Endothelial cell of umbilical vein (primary cell): ENCODE results near the gene DMAC2L. TPM values are rescaled to one million over a fixed set of nuclear protein-coding genes. Genes with fewer than 3 reads are reported as not detected.

ENCODE experiments used
- BruUV-seq: library from RNA; stranded (reverse); fragments of 400-500 nt; replicated peaks from 2 replicates; lab custom pipeline; 2021; lab: Mats Ljungman, UMichigan
- CTCF ChIA-PET: fragments of 300-600, 350-600 bp; sonication (Branson Sonifier 250); formaldehyde crosslinking; loops from one replicate; lab custom pipeline; 2021; ENCODE audit warnings: antibody characterized with exemption, inconsistent platforms; lab: Charles Lee
- POLR2A ChIA-PET: fragments of 300-600, 350-600 bp; sonication (Branson Sonifier 250); formaldehyde crosslinking; loops from one replicate; lab custom pipeline; 2021; ENCODE audit warnings: antibody characterized with exemption, inconsistent platforms; lab: Charles Lee
- DNase-seq: peaks from one replicate; pipeline ENCODE4 v3.0.0-alpha.2; 2011; ENCODE audit warnings: low read depth, low spot score
- FAIRE-seq: peaks from 2 replicates; lab custom pipeline; 2011; peaks lifted over from hg19 to GRCh38; lab: Jason Lieb, UNC
- H2AFZ ChIP-seq: 2 replicates; pipeline ENCODE4 v1.6.0; 2012; ENCODE audit warnings: low read depth, low read length, control low read depth, inconsistent platforms
- H3K27ac ChIP-seq: 2 replicates; pipeline ENCODE4 v1.5.1; 2011; ENCODE audit warnings: low read depth, mild to moderate bottlenecking, control low read depth, low read length, moderate library complexity; ENCODE audit not compliant: insufficient read depth
- H3K27me3 ChIP-seq, 2 experiments: 2 replicates each; pipeline versions ENCODE4 v1.6.0 to v1.6.1; 2011; ENCODE audit warnings: low read length in 2 of 2, mixed read lengths in 1 of 2; ENCODE audit not compliant: control insufficient read depth in 2 of 2, insufficient read depth in 2 of 2
- H3K36me3 ChIP-seq, 2 experiments: 2 replicates in 1 of 2; 3 replicates in 1 of 2; pipeline ENCODE4 v1.5.1; 2011; ENCODE audit warnings: low read length in 2 of 2, mild to moderate bottlenecking in 1 of 2, moderate library complexity in 1 of 2; ENCODE audit not compliant: control insufficient read depth in 2 of 2, insufficient read depth in 2 of 2; ENCODE audit errors: extremely low read depth in 1 of 2
- H3K4me1 ChIP-seq: 3 replicates; pipeline ENCODE4 v1.5.1; 2011; ENCODE audit warnings: mild to moderate bottlenecking, low read length; ENCODE audit not compliant: control insufficient read depth, insufficient read depth; ENCODE audit errors: extremely low read depth
- H3K4me2 ChIP-seq: 2 replicates; pipeline ENCODE4 v1.6.1; 2011; ENCODE audit warnings: low read length, control low read depth, mixed read lengths; ENCODE audit not compliant: insufficient read depth
- H3K4me3 ChIP-seq, 3 experiments: fragments of 200-600 bp in 1 of 3; sonication (generic), shearing (Covaris generic) in 1 of 3; replicated peaks in 1 of 3; 2 replicates each; pipeline ENCODE4 v1.5.1; 2011 to 2016; ENCODE audit warnings: control low read depth in 3 of 3, low read length in 3 of 3, mild to moderate bottlenecking in 2 of 3, inconsistent platforms in 1 of 3, low read depth in 1 of 3, moderate library complexity in 1 of 3; ENCODE audit not compliant: insufficient read depth in 1 of 3
- H3K79me2 ChIP-seq: 2 replicates; pipeline ENCODE4 v1.6.0; 2012; ENCODE audit warnings: low read length, inconsistent platforms; ENCODE audit not compliant: control insufficient read depth, insufficient read depth
- H3K9ac ChIP-seq: replicated peaks from 2 replicates; pipeline ENCODE3; 2011; ENCODE audit warnings: low read length, control low read depth; ENCODE audit not compliant: insufficient read depth; ENCODE audit errors: extremely low read depth
- H3K9me1 ChIP-seq: replicated peaks from 3 replicates; pipeline ENCODE4 v1.6.0; 2011; ENCODE audit warnings: mild to moderate bottlenecking, low read length; ENCODE audit not compliant: control insufficient read depth, insufficient read depth; ENCODE audit errors: extremely low read depth
- H3K9me3 ChIP-seq: replicated peaks from 2 replicates; pipeline ENCODE4 v1.5.1; 2012; ENCODE audit warnings: low read length, inconsistent platforms; ENCODE audit not compliant: control insufficient read depth, insufficient read depth
- H4K20me1 ChIP-seq: replicated peaks from 2 replicates; pipeline ENCODE3; 2011; ENCODE audit warnings: mild to moderate bottlenecking, low read length; ENCODE audit not compliant: control insufficient read depth, insufficient read depth; ENCODE audit errors: extremely low read depth
- CTCF ChIP-seq, 2 donors: IDR thresholded peaks; 1 replicate in 1 of 2; 2 replicates in 1 of 2; pipeline ENCODE4 v1.5.1; 2011; ENCODE audit warnings: low read length in 2 of 2, mild to moderate bottlenecking in 2 of 2, moderate library complexity in 2 of 2, control low read depth in 1 of 2, inconsistent platforms in 1 of 2, low read depth in 1 of 2; ENCODE audit not compliant: insufficient read depth in 1 of 2; ENCODE audit errors: extremely low read depth in 1 of 2
- FOS ChIP-seq: IDR thresholded peaks from 2 replicates; pipeline ENCODE4 v1.6.1; 2011; ENCODE audit warnings: mild to moderate bottlenecking, low read length, moderate library complexity, borderline replicate concordance; ENCODE audit not compliant: insufficient read depth
- GATA2 ChIP-seq: IDR thresholded peaks from 2 replicates; pipeline ENCODE4 v1.7.0; 2011; ENCODE audit warnings: low read depth, mild to moderate bottlenecking, moderate library complexity, mixed read lengths, low read length; ENCODE audit not compliant: insufficient read length, insufficient read depth
- JUN ChIP-seq: IDR thresholded peaks from 2 replicates; pipeline ENCODE4 v1.6.1; 2011; ENCODE audit warnings: borderline replicate concordance, low read depth; ENCODE audit not compliant: insufficient read length, insufficient read depth
- MAX ChIP-seq: IDR thresholded peaks from 2 replicates; pipeline ENCODE4 v1.6.1; 2011; ENCODE audit not compliant: insufficient read depth, insufficient read length
- MYC ChIP-seq: IDR thresholded peaks from one replicate; pipeline ENCODE4 v1.6.1; 2011; ENCODE audit warnings: mild to moderate bottlenecking, low read depth, low read length
- dilution Hi-C: fragments of 300-500 bp; cut with MboI; formaldehyde crosslinking; loops from one replicate; pipeline ENCODE4 v1.15.0; 2019; ENCODE audit warnings: low sequenced_read_pairs; ENCODE audit not compliant: extremely low pct_ligation_motif_present
- intact Hi-C: fragments of 100-400 bp; cut with micrococcal nuclease; formaldehyde crosslinking; loops from one replicate; pipeline ENCODE4 v1.10.0; 2022
- microRNA-seq: library from miRNA; unstranded; fragments of <30 nt; microRNA quantifications from one replicate; pipeline ENCODE4 v1.2.0, GENCODE V29; 2021; ENCODE audit warnings: borderline number of aligned reads, borderline replicate concordance
- polyA plus RNA-seq, 4 experiments: library from polyadenylated mRNA; depleted of rRNA in 3 of 4; stranded (reverse) in 3 of 4; unstranded in 1 of 4; fragments of >200 nt; gene quantifications; 2 replicates each; pipeline versions ENCODE4 v1.2.1 to v1.2.3, GENCODE V29; 2011 to 2012; ENCODE audit warnings: missing spikeins in 1 of 4
- small RNA-seq: library from RNA; depleted of rRNA; stranded (forward); fragments of <200 nt; gene quantifications from one replicate; pipeline ENCODE3, GENCODE V24; 2012; ENCODE audit warnings: low replicate concordance, low read depth; ENCODE audit not compliant: insufficient read depth, insufficient read length
- total RNA-seq: library from RNA; stranded (reverse); gene quantifications from 2 replicates; pipeline ENCODE4 v1.2.3, GENCODE V29; 2021

Gene DMAC2L
- total and polyA plus RNA-seq, 2 donors (not counting 3 experiments of a cell fraction or from before 2014, with no cell fraction given) = 13.9 to 19.2 TPM

GRCh38 chr14:50375760-50376159 is 63.6 kb downstream of the DMAC2L start:
- no peaks in the 10 kb centered on the region for H3K79me2 ChIP-seq
- POLR2A ChIA-PET = no interaction called here
- no peak overlapping the region for H3K4me2 ChIP-seq
- CTCF ChIA-PET = no interaction called here
- H3K4me3 ChIP-seq = no peak overlapping the region
- peaks cover 0 to 4% of the 10 kb centered on the region in 2 experiments for H3K36me3 ChIP-seq
- dilution Hi-C loops (no loop called here), intact Hi-C loops (no loop called here)
- no peaks in the 10 kb centered on the region for H4K20me1 ChIP-seq
- no TSS peak for BruUV-seq
- no peak overlapping the region for H3K9ac ChIP-seq
- H2AFZ ChIP-seq = no peak overlapping the region
- H3K4me1 ChIP-seq = no peaks in the 10 kb centered on the region
- H3K27me3 ChIP-seq = no peaks in the 10 kb centered on the region
- TF ChIP-seq MYC (no peak), FOS (no peak), JUN (no peak), CTCF (IDR thresholded peaks at IDR 0.05; ENCODE audit: extremely low read depth in 1 of 2, insufficient read depth in 1 of 2, low read depth in 1 of 2, low read length in 2 of 2) (no peak), GATA2 (no peak), MAX (no peak)
- DNase-seq (no peak), FAIRE-seq (no peak)
- H3K27ac ChIP-seq = no peak overlapping the region
- H3K9me1 ChIP-seq = no peaks in the 10 kb centered on the region
- H3K9me3 ChIP-seq = no peaks in the 10 kb centered on the region

Small RNA genes lying within 50 kb of the gene (microRNA-seq; reads per million reads assigned to microRNA genes)
- gene MIR4504 = not detected

Small RNA genes lying within 50 kb of the gene (small RNA-seq; reads per million reads assigned to genes)
- not detected for gene MIR4504

Other genes starting within 250 kb of the DMAC2L start
- gene VCPKMT, start 195.8 kb upstream of the DMAC2L start, total RNA-seq = 6.9 and 9.2 TPM in 2 replicates
- gene VCPKMT, start 195.8 kb upstream of the DMAC2L start, polyA plus RNA-seq = 2.6 and 3.5 TPM in 2 replicates
- 21.3 and 23.7 TPM in 2 replicates for gene SOS2, start 80.7 kb upstream of the DMAC2L start, total RNA-seq
- 6.2 and 6.7 TPM in 2 replicates for gene SOS2, start 80.7 kb upstream of the DMAC2L start, polyA plus RNA-seq
- gene L2HGDH, start 95 bp upstream of the DMAC2L start, total RNA-seq = 5.3 and 5.4 TPM in 2 replicates
- gene L2HGDH, start 95 bp upstream of the DMAC2L start, polyA plus RNA-seq = 2.1 and 2.5 TPM in 2 replicates
- gene CDKL1, start 84.6 kb downstream of the DMAC2L start, total RNA-seq = 9.7 and 14.2 TPM in 2 replicates
- 1.6 and 2.6 TPM in 2 replicates for gene CDKL1, start 84.6 kb downstream of the DMAC2L start, polyA plus RNA-seq
- gene MAP4K5, start 220.2 kb downstream of the DMAC2L start, total RNA-seq = 60.1 and 73.7 TPM in 2 replicates
- gene MAP4K5, start 220.2 kb downstream of the DMAC2L start, polyA plus RNA-seq = 13.8 and 17.4 TPM in 2 replicates
- 2.8 and 5.1 TPM in 2 replicates for gene ATL1, start 247.8 kb downstream of the DMAC2L start, total RNA-seq
- gene ATL1, start 247.8 kb downstream of the DMAC2L start, polyA plus RNA-seq = 1.1 and 1.4 TPM in 2 replicates